HepG2 (cell line): ENCODE measurements around the gene CDH1. TPM values are rescaled to one million over a fixed set of nuclear protein-coding genes. Genes with fewer than 3 reads are reported as not detected.
A peak's percentile ranks its signal among the peaks of the same experiment; 100 is the strongest.

ENCODE experiments used
- ARID3A ChIP-seq: IDR thresholded peaks from 2 replicates; pipeline ENCODE4 v1.6.1; 2012; ENCODE audit warnings: low read depth, low read length, improper control_type of control experiment
- CHD2 ChIP-seq: IDR thresholded peaks from 2 replicates; pipeline ENCODE4 v1.6.1; 2011; ENCODE audit warnings: low read depth, low read length, improper control_type of control experiment
- EHMT2 ChIP-seq: fragments of 200-600 bp; sonication (generic); IDR thresholded peaks from 2 replicates; pipeline ENCODE4 v1.7.0; 2017; ENCODE audit warnings: antibody characterized with exemption, low read depth, low read length, borderline replicate concordance
- GZF1 ChIP-seq: sonication (generic); formaldehyde crosslinking; IDR thresholded peaks from 2 replicates; pipeline ENCODE4 v1.5.1; 2020; ENCODE audit warnings: mild to moderate bottlenecking, missing genetic modification reagents
- KDM5B ChIP-seq: sonication (generic); formaldehyde crosslinking; IDR thresholded peaks from 2 replicates; pipeline ENCODE4 v1.4.0; 2020; ENCODE audit warnings: missing genetic modification reagents, mild to moderate bottlenecking, borderline replicate concordance
- KLF13 ChIP-seq: sonication (generic); formaldehyde crosslinking; IDR thresholded peaks from 2 replicates; pipeline ENCODE4 v1.4.0; 2020; ENCODE audit warnings: mild to moderate bottlenecking, missing genetic modification reagents
- MED1 ChIP-seq: sonication (generic); formaldehyde crosslinking; IDR thresholded peaks from 2 replicates; pipeline ENCODE4 v1.4.0; 2020; ENCODE audit warnings: missing genetic modification reagents
- MED13 ChIP-seq: sonication (generic); formaldehyde crosslinking; IDR thresholded peaks from 2 replicates; pipeline ENCODE4 v1.5.0; 2020; ENCODE audit warnings: missing genetic modification reagents
- MEIS2 ChIP-seq: sonication (generic); formaldehyde crosslinking; IDR thresholded peaks from 2 replicates; pipeline ENCODE4 v1.9.0; 2021; ENCODE audit warnings: mild to moderate bottlenecking, missing genetic modification reagents
- MXD1 ChIP-seq: sonication (generic); formaldehyde crosslinking; IDR thresholded peaks from 2 replicates; pipeline ENCODE4 v1.4.0; 2020; ENCODE audit warnings: mild to moderate bottlenecking, missing genetic modification reagents
- NFKB2 ChIP-seq: sonication (generic); formaldehyde crosslinking; IDR thresholded peaks from 2 replicates; pipeline ENCODE4 v1.4.0; 2020; ENCODE audit warnings: missing genetic modification reagents, borderline replicate concordance
- RBM39 ChIP-seq: fragments of 200-400 bp; formaldehyde crosslinking; IDR thresholded peaks from one replicate; pipeline ENCODE4 v1.6.1; 2018; ENCODE audit warnings: antibody characterized with exemption, mild to moderate bottlenecking, low read depth, low read length; ENCODE audit not compliant: poor library complexity, severe bottlenecking
- REPIN1 ChIP-seq: sonication (generic); formaldehyde crosslinking; IDR thresholded peaks from 2 replicates; pipeline ENCODE4 v1.8.0; 2022; ENCODE audit warnings: missing genetic modification reagents, low read depth, mild to moderate bottlenecking, borderline replicate concordance
- RXRA ChIP-seq: sonication (generic); formaldehyde crosslinking; IDR thresholded peaks from 2 replicates; pipeline ENCODE4 v1.5.1; 2020; ENCODE audit warnings: missing genetic modification reagents
- TARDBP ChIP-seq: sonication (generic); formaldehyde crosslinking; IDR thresholded peaks from 2 replicates; pipeline ENCODE4 v1.8.0; 2022; ENCODE audit warnings: mild to moderate bottlenecking, missing genetic modification reagents
- TBX3 ChIP-seq: fragments of 450-650 bp; IDR thresholded peaks from 2 replicates; pipeline ENCODE4 v1.6.1; 2017; ENCODE audit warnings: antibody characterized with exemption, mild to moderate bottlenecking, inconsistent platforms, borderline replicate concordance
- TEAD2 ChIP-seq: sonication (generic); formaldehyde crosslinking; IDR thresholded peaks from 2 replicates; pipeline ENCODE4 v1.9.0; 2021; ENCODE audit warnings: missing genetic modification reagents
- TERF1 ChIP-seq: sonication (generic); formaldehyde crosslinking; IDR thresholded peaks from 2 replicates; pipeline ENCODE4 v1.8.0; 2022; ENCODE audit warnings: mild to moderate bottlenecking, missing genetic modification reagents, moderate library complexity
- YEATS2 ChIP-seq: sonication (generic); formaldehyde crosslinking; IDR thresholded peaks from 2 replicates; pipeline ENCODE4 v1.4.0; 2020; ENCODE audit warnings: missing genetic modification reagents, borderline replicate concordance
- ZFP62 ChIP-seq: sonication (generic); formaldehyde crosslinking; IDR thresholded peaks from 2 replicates; pipeline ENCODE4 v1.4.0; 2020; ENCODE audit warnings: missing genetic modification reagents
- ZMAT5 ChIP-seq: sonication (generic); formaldehyde crosslinking; IDR thresholded peaks from 2 replicates; pipeline ENCODE4 v1.5.0; 2020; ENCODE audit warnings: mild to moderate bottlenecking, low read depth, missing genetic modification reagents, borderline replicate concordance
- ZNF263 ChIP-seq: sonication (generic); formaldehyde crosslinking; IDR thresholded peaks from 2 replicates; pipeline ENCODE4 v1.4.0; 2020; ENCODE audit warnings: missing genetic modification reagents
- ZNF33A ChIP-seq: sonication (generic); formaldehyde crosslinking; IDR thresholded peaks from 2 replicates; pipeline ENCODE4 v1.5.1; 2020; ENCODE audit warnings: missing genetic modification reagents, mild to moderate bottlenecking, moderate library complexity, borderline replicate concordance
- ZNF44 ChIP-seq: sonication (generic); formaldehyde crosslinking; IDR thresholded peaks from 2 replicates; pipeline ENCODE4 v1.5.1; 2020; ENCODE audit warnings: mild to moderate bottlenecking, missing genetic modification reagents
- ZNF558 ChIP-seq: sonication (generic); formaldehyde crosslinking; IDR thresholded peaks from 2 replicates; pipeline ENCODE4 v1.9.0; 2022; ENCODE audit warnings: mild to moderate bottlenecking, missing genetic modification reagents, borderline replicate concordance
- ZNF850 ChIP-seq: sonication (generic); formaldehyde crosslinking; conservative IDR thresholded peaks from 2 replicates; pipeline ENCODE4 v1.9.0; 2021; ENCODE audit warnings: mild to moderate bottlenecking, missing genetic modification reagents
- ZNF878 ChIP-seq: sonication (generic); formaldehyde crosslinking; IDR thresholded peaks from 2 replicates; pipeline ENCODE4 v1.8.1; 2023; ENCODE audit warnings: mild to moderate bottlenecking, missing genetic modification reagents, moderate library complexity
- polyA plus RNA-seq, 8 experiments: library from polyadenylated mRNA; depleted of rRNA in 3 of 8; stranded (reverse) in 7 of 8; unstranded in 1 of 8; fragments of >200 nt; fragmentation: Illumina TruSeq in 4 of 8; extraction: Trizol in 4 of 8; gene quantifications; 2 replicates each; pipeline versions ENCODE4 v1.2.1 to v1.2.3, GENCODE V29; 2011 to 2016; ENCODE audit warnings: low read depth in 4 of 8, missing spikeins in 1 of 8, mixed read lengths in 1 of 8; ENCODE audit not compliant: insufficient read depth in 1 of 8
- total RNA-seq, 5 experiments: library from RNA; depleted of rRNA; stranded (reverse); fragments of >200 nt; fragmentation: Illumina TruSeq; extraction: Trizol; gene quantifications; 2 replicates each; pipeline ENCODE4 v1.2.3, GENCODE V29; 2016; ENCODE audit warnings: low read depth in 1 of 5

The CDH1 gene
- total and polyA plus RNA-seq, 2 of the 13 experiments (the other 11 are each of a cell fraction or from before 2014, with no cell fraction given), result 0.95 to 9.8 TPM

- TF ChIP-seq REPIN1 (CRISPR knock-in tag) (peak; percentile 85), RXRA (peak; percentile 78; the same call in 1 of the 2 replicates), ZNF558 (CRISPR knock-in tag) (no peak), TERF1 (CRISPR knock-in tag) (no peak), ARID3A (peak; percentile 79), MED13 (peak; percentile 81), MED1 (CRISPR knock-in tag) (peak; percentile 94), KLF13 (CRISPR knock-in tag) (no peak), ZNF33A (CRISPR knock-in tag) (peak; percentile 93; the same call in 1 of the 2 replicates), KDM5B (peak; percentile 62; the same call in 1 of the 2 replicates), MXD1 (CRISPR knock-in tag) (0 out of 2 replicates have a peak, but pooled peaks have one; percentile 21), ZNF850 (CRISPR knock-in tag) (0 out of 2 replicates have a peak, but pooled peaks have one; percentile 42), ZNF44 (CRISPR knock-in tag) (no peak), ZFP62 (no peak), ZNF263 (CRISPR knock-in tag) (no peak), CHD2 (no peak), RBM39 (no peak), MEIS2 (CRISPR knock-in tag) (peak; percentile 92), YEATS2 (CRISPR knock-in tag) (peak; percentile 10; the same call in 1 of the 2 replicates), NFKB2 (CRISPR knock-in tag) (no peak; the same call in 1 of the 2 replicates), EHMT2 (peak; percentile 29; the same call in 1 of the 2 replicates), GZF1 (0 out of 2 replicates have a peak, but pooled peaks have one; percentile 46), TARDBP (CRISPR knock-in tag) (peak; percentile 98), TBX3 (peak; percentile 52; the same call in 1 of the 2 replicates), ZNF878 (CRISPR knock-in tag) (peak; percentile 60; the same call in 1 of the 2 replicates), ZMAT5 (no peak), TEAD2 (CRISPR knock-in tag) (no peak)
Observed at GRCh38 chr16:68792465-68793324, 55.6 kb downstream of the CDH1 start (continued).
